ENCODE measurements around the gene EPHA3.

Gene EPHA3

DNA sequence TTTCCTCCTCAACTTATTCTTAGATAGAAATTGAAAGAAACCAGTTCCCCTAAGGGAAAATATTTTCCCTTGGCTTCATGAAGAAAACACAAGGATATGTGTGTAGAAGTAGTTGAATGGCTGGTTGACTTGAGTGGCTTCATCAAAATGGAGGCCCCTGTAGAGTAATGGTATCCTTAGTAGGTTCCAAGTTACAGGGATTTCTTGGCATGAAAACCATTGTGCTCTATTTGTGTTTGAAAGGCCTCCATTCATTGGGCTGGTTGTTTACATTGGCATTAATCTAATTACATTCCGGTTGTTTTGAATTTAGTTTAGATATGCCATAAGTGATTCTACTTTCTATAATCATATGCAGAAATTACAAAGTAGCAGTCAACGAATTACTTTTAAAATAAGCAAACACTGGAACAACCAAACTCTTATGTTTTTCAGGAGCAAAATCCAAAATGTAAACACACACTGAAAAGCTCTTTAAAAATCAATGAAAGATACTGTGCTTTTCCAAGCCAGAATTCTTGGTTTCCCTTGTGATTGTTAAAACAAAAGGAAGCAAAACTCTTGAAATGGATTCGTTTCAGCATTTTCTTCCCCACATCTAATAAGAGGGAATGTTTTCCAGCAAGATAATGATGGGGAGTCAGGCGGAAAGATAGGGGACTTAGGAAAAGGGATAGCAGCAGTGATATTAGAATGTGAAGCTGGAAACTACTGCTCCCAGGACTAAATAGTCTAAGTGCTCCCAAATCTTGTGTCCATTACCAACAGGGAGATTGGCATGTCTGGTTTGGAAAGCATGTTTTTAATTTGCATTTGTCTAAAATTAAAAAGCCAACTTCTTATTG is 77.0 kb downstream of the EPHA3 start:
- no peak overlapping the region for H3K4me3 ChIP-seq (ENCODE audit: low read depth in 1 of 2, low read length in 2 of 2)
- no peaks in the 10 kb centered on the region for H3K36me3 ChIP-seq (ENCODE audit: control insufficient read depth in 1 of 2, insufficient read depth in 2 of 2, low read length in 2 of 2)
- no peaks in the 10 kb centered on the region for H3K9me3 ChIP-seq (ENCODE audit: control insufficient read depth in 1 of 2, low read length in 2 of 2)
- peaks cover 0 to 8% of the 10 kb centered on the region in 2 donors for H3K4me1 ChIP-seq (ENCODE audit: control insufficient read depth in 1 of 2, insufficient read depth in 2 of 2, low read length in 2 of 2)
- no peak overlapping the region for H3K27ac ChIP-seq (ENCODE audit: low read length)
- H3K27me3 ChIP-seq (ENCODE audit: low read depth, low read length): no peaks in the 10 kb centered on the region

- no peak overlapping the region for H3K27ac ChIP-seq (ENCODE audit: low read length)
- peaks cover 0 to 5% of the 10 kb centered on the region in 2 donors for H3K4me1 ChIP-seq (ENCODE audit: control insufficient read depth in 1 of 2, insufficient read depth in 2 of 2, low read length in 2 of 2)
- H3K4me3 ChIP-seq (ENCODE audit: low read depth in 1 of 2, low read length in 2 of 2): no peak overlapping the region
- H3K9me3 ChIP-seq (ENCODE audit: control insufficient read depth in 1 of 2, low read length in 2 of 2): no peaks in the 10 kb centered on the region
- H3K36me3 ChIP-seq (ENCODE audit: control insufficient read depth in 1 of 2, insufficient read depth in 2 of 2, low read length in 2 of 2): no peaks in the 10 kb centered on the region
- no peaks in the 10 kb centered on the region for H3K27me3 ChIP-seq (ENCODE audit: low read depth, low read length)
Measured at GRCh38 chr3:89186456-89186855, 79.0 kb downstream of the EPHA3 start.

DNA sequence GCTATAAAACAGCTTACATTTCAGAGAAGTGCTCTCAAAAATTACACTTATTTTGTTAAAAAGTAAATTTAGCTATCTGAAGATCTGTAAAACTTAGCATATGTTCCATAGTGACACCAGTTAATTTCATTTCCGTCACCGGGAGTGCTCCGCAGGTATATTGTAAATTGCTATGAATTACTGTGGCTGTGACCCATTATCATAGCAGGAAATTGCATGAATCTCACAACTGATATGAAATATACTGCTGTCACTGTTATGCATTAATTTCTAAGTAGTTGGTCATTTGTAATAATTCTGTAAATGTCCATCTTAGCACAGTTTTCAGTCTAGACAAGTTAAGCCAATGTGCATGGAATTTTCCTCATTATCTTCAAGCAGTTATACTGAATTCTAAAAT is 91.2 kb downstream of the EPHA3 start:
- H3K4me3 ChIP-seq (ENCODE audit: low read depth in 1 of 2, low read length in 2 of 2): no peak overlapping the region
- H3K27me3 ChIP-seq (ENCODE audit: low read depth, low read length): no peaks in the 10 kb centered on the region
- no peaks in the 10 kb centered on the region for H3K4me1 ChIP-seq (ENCODE audit: control insufficient read depth in 1 of 2, insufficient read depth in 2 of 2, low read length in 2 of 2)
- no peak overlapping the region for H3K27ac ChIP-seq (ENCODE audit: low read length)
- no peaks in the 10 kb centered on the region for H3K36me3 ChIP-seq (ENCODE audit: control insufficient read depth in 1 of 2, insufficient read depth in 2 of 2, low read length in 2 of 2)
- H3K9me3 ChIP-seq (ENCODE audit: control insufficient read depth in 1 of 2, low read length in 2 of 2): no peaks in the 10 kb centered on the region

DNA sequence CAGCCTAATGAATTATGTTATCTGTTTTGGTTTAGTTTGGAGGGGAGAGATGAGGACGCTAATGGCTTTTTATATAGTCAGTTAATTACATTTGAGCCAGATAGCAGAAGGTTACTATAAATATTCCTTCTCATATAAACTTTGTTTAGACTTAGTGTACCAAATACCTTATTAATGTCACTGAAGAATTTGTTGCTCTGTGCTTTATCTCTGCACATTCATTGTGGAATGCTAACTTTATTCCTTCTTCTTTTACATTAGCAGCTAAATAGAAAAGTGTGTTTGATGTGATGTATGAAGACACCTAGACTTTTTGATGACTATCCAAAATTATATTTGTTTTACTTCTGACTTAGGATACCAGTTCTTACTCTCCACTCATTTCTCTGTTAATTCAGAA is 105.2 kb downstream of the EPHA3 start:
- H3K4me3 ChIP-seq (ENCODE audit: low read depth in 1 of 2, low read length in 2 of 2): no peak overlapping the region
- H3K4me1 ChIP-seq (ENCODE audit: control insufficient read depth in 1 of 2, insufficient read depth in 2 of 2, low read length in 2 of 2): peaks cover 0 to 7% of the 10 kb centered on the region in 2 donors
- H3K36me3 ChIP-seq (ENCODE audit: control insufficient read depth in 1 of 2, insufficient read depth in 2 of 2, low read length in 2 of 2): no peaks in the 10 kb centered on the region
- H3K27ac ChIP-seq (ENCODE audit: low read length): no peak overlapping the region
- H3K9me3 ChIP-seq (ENCODE audit: control insufficient read depth in 1 of 2, low read length in 2 of 2): no peaks in the 10 kb centered on the region
- no peaks in the 10 kb centered on the region for H3K27me3 ChIP-seq (ENCODE audit: low read depth, low read length)

GRCh38 chr3:89216016-89216739 is 108.8 kb downstream of the EPHA3 start:
- Histone ChIP-seq H3K27ac (ENCODE audit: low read length) (no peak overlapping the region), H3K4me1 (ENCODE audit: control insufficient read depth in 1 of 2, insufficient read depth in 2 of 2, low read length in 2 of 2) (peaks cover 0 to 7% of the 10 kb centered on the region in 2 donors), H3K27me3 (ENCODE audit: low read depth, low read length) (no peaks in the 10 kb centered on the region), H3K4me3 (ENCODE audit: low read depth in 1 of 2, low read length in 2 of 2) (no peak overlapping the region), H3K36me3 (ENCODE audit: control insufficient read depth in 1 of 2, insufficient read depth in 2 of 2, low read length in 2 of 2) (no peaks in the 10 kb centered on the region), H3K9me3 (ENCODE audit: control insufficient read depth in 1 of 2, low read length in 2 of 2) (no peaks in the 10 kb centered on the region)

- H3K27ac ChIP-seq (ENCODE audit: low read length): no peak overlapping the region
- H3K4me1 ChIP-seq (ENCODE audit: control insufficient read depth in 1 of 2, insufficient read depth in 2 of 2, low read length in 2 of 2): peaks cover 0 to 7% of the 10 kb centered on the region in 2 donors
- no peaks in the 10 kb centered on the region for H3K27me3 ChIP-seq (ENCODE audit: low read depth, low read length)
- no peaks in the 10 kb centered on the region for H3K9me3 ChIP-seq (ENCODE audit: control insufficient read depth in 1 of 2, low read length in 2 of 2)
- H3K4me3 ChIP-seq (ENCODE audit: low read depth in 1 of 2, low read length in 2 of 2): no peak overlapping the region
- H3K36me3 ChIP-seq (ENCODE audit: control insufficient read depth in 1 of 2, insufficient read depth in 2 of 2, low read length in 2 of 2): no peaks in the 10 kb centered on the region
Measured at GRCh38 chr3:89217148-89217685, 109.8 kb downstream of the EPHA3 start.

GRCh38 chr3:89221924-89222323 is 114.5 kb downstream of the EPHA3 start:
- Histone ChIP-seq H3K36me3 (ENCODE audit: control insufficient read depth in 1 of 2, insufficient read depth in 2 of 2, low read length in 2 of 2) (no peaks in the 10 kb centered on the region), H3K9me3 (ENCODE audit: control insufficient read depth in 1 of 2, low read length in 2 of 2) (no peaks in the 10 kb centered on the region), H3K4me1 (ENCODE audit: control insufficient read depth in 1 of 2, insufficient read depth in 2 of 2, low read length in 2 of 2) (no peaks in the 10 kb centered on the region), H3K4me3 (ENCODE audit: low read depth in 1 of 2, low read length in 2 of 2) (no peak overlapping the region), H3K27ac (ENCODE audit: low read length) (no peak overlapping the region), H3K27me3 (ENCODE audit: low read depth, low read length) (no peaks in the 10 kb centered on the region)

DNA sequence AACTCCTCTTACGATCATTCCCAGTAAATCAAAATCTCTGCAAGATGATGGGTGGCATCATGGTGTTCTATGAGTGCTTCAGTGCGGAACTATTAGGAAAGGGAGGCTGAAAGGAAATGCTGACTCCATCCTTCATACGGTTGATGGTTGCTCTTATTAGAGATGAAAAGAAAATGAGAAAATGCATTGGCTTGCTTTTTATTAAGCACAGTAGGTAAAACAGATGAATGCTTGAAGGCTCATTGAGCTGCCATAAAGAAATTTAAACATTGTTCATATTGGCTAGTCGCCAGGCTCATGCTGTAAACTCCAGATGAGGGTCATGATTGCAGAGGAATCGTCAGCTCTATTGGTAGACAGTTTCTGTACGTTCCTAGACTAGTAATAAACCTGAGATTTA is 115.8 kb downstream of the EPHA3 start:
- no peak overlapping the region for H3K27ac ChIP-seq (ENCODE audit: low read length)
- no peak overlapping the region for H3K4me3 ChIP-seq (ENCODE audit: low read depth in 1 of 2, low read length in 2 of 2)
- no peaks in the 10 kb centered on the region for H3K36me3 ChIP-seq (ENCODE audit: control insufficient read depth in 1 of 2, insufficient read depth in 2 of 2, low read length in 2 of 2)
- no peaks in the 10 kb centered on the region for H3K9me3 ChIP-seq (ENCODE audit: control insufficient read depth in 1 of 2, low read length in 2 of 2)
- no peaks in the 10 kb centered on the region for H3K27me3 ChIP-seq (ENCODE audit: low read depth, low read length)
- H3K4me1 ChIP-seq (ENCODE audit: control insufficient read depth in 1 of 2, insufficient read depth in 2 of 2, low read length in 2 of 2): peaks cover 0 to 9% of the 10 kb centered on the region in 2 donors

DNA sequence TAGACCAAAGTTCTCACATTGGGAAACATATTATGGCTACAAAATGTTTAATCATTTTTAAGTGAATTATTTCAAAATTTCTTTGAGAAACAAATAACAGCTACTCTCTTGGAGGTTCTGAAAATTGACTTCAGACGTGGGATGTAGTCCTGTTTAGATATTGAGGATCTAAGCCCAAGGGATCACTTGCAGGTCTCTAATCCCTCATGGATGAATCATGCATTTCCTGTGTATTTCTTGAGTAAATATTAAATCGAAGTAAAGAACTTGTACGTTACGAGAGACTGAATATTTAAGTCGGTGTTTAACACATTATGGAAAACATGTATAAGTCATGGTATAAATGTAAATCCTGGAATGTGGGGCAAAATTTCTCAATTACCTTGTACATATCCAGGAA is 119.8 kb downstream of the EPHA3 start:
- no peaks in the 10 kb centered on the region for H3K27me3 ChIP-seq (ENCODE audit: low read depth, low read length)
- H3K27ac ChIP-seq (ENCODE audit: low read length): no peak overlapping the region
- H3K4me1 ChIP-seq (ENCODE audit: control insufficient read depth in 1 of 2, insufficient read depth in 2 of 2, low read length in 2 of 2): peaks cover 0 to 11% of the 10 kb centered on the region in 2 donors
- no peak overlapping the region for H3K4me3 ChIP-seq (ENCODE audit: low read depth in 1 of 2, low read length in 2 of 2)
- no peaks in the 10 kb centered on the region for H3K36me3 ChIP-seq (ENCODE audit: control insufficient read depth in 1 of 2, insufficient read depth in 2 of 2, low read length in 2 of 2)
- no peaks in the 10 kb centered on the region for H3K9me3 ChIP-seq (ENCODE audit: control insufficient read depth in 1 of 2, low read length in 2 of 2)

GRCh38 chr3:89227634-89228033 is 120.2 kb downstream of the EPHA3 start:
- H3K27ac ChIP-seq (ENCODE audit: low read length): no peak overlapping the region
- H3K9me3 ChIP-seq (ENCODE audit: control insufficient read depth in 1 of 2, low read length in 2 of 2): no peaks in the 10 kb centered on the region
- no peaks in the 10 kb centered on the region for H3K36me3 ChIP-seq (ENCODE audit: control insufficient read depth in 1 of 2, insufficient read depth in 2 of 2, low read length in 2 of 2)
- H3K4me1 ChIP-seq (ENCODE audit: control insufficient read depth in 1 of 2, insufficient read depth in 2 of 2, low read length in 2 of 2): peaks cover 0 to 11% of the 10 kb centered on the region in 2 donors
- H3K27me3 ChIP-seq (ENCODE audit: low read depth, low read length): no peaks in the 10 kb centered on the region
- no peak overlapping the region for H3K4me3 ChIP-seq (ENCODE audit: low read depth in 1 of 2, low read length in 2 of 2)

GRCh38 chr3:89232155-89232554 is 124.7 kb downstream of the EPHA3 start:
- H3K36me3 ChIP-seq (ENCODE audit: control insufficient read depth in 1 of 2, insufficient read depth in 2 of 2, low read length in 2 of 2): no peaks in the 10 kb centered on the region
- no peaks in the 10 kb centered on the region for H3K9me3 ChIP-seq (ENCODE audit: control insufficient read depth in 1 of 2, low read length in 2 of 2)
- no peaks in the 10 kb centered on the region for H3K27me3 ChIP-seq (ENCODE audit: low read depth, low read length)
- H3K4me1 ChIP-seq (ENCODE audit: control insufficient read depth in 1 of 2, insufficient read depth in 2 of 2, low read length in 2 of 2): peaks cover 0 to 11% of the 10 kb centered on the region in 2 donors
- H3K4me3 ChIP-seq (ENCODE audit: low read depth in 1 of 2, low read length in 2 of 2): no peak overlapping the region
- H3K27ac ChIP-seq (ENCODE audit: low read length): no peak overlapping the region
